HG03378 (cell line): ENCODE measurements around the gene CACNA1D.

Source experiments
- ATAC-seq: cut with Tn5 transposase; IDR thresholded peaks from one replicate; pipeline ENCODE4 v1.9.1; 2021; ENCODE audit warnings: mild to moderate bottlenecking, moderate library complexity; ENCODE audit not compliant: unreplicated experiment

CACNA1D gene

DNA sequence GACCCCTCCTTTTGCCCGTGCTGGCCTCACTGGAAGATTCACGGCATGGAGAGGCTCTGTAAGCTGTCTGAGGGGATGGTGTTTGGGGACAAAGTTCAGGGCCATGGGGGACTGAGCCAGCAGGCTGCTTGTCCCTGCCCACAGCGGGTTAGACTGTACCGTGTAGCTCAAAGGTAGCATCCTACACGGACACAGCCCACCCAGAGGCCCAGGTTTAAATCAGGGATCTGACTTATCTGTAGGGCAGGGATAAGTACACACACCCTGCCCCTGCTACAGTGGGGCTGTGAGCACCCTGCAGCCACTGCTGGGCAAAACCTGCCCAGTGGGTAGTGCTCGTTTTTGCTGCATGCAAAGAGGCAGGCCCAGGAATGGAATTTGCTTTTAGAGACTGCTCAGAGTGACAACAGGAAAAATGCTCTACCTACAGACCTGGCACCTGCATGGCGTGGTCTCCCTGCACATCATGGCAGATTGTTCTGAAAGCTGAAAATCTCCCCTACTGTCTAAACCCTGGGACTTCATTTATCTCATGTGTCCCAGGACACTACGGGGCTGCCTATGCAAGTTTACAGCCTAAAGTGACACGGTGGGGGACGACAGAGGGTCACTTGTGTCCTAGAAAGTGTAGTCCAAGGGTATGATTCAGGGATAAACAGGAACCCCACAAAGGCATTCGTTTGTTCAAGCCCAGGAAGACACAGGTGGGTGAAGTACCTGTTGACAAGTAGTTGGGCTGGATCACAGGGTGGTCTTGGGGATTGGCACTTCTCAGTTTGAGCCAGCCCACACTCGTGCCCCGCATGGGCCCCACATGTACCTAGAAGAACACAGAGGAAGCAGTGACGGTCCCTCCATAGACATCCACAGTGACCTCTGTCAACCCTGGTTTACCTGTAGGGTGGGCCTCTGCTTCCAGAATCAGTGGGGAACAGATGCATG lies 324.1 kb downstream of the CACNA1D start:
- no peak for ATAC-seq

GRCh38 chr3:53819163-53819868 lies 324.9 kb downstream of the CACNA1D start:
- no peak for ATAC-seq

DNA sequence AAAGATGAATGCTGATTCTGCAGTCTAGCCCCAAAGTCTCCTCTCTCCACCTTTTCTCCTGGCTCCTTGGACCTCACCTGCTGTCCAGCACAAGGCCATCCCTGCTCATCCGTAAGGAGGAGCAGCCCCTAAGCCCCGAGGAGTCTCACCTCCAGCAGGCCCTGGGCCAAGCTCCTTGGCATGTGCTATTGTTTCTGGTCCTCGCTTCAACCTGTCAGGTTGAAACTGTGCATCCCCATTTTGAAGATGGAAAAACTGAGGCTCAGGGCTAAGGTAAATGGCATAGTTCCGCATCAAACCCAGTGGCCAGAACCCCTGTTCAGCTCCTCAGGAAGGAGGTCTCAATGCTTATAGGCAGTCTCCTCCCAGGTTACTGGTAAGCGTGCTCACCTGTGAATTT lies 325.7 kb downstream of the CACNA1D start:
- no peak for ATAC-seq

GRCh38 chr3:53820756-53821580 lies 326.6 kb downstream of the CACNA1D start:
- no peak for ATAC-seq

GRCh38 chr3:53821631-53822121 lies 327.3 kb downstream of the CACNA1D start:
- no peak for ATAC-seq

GRCh38 chr3:53822331-53822741 lies 327.9 kb downstream of the CACNA1D start:
- ATAC-seq, result no peak

GRCh38 chr3:53823026-53823955 lies 328.9 kb downstream of the CACNA1D start:
- no peak for ATAC-seq

GRCh38 chr3:53823956-53824657 lies 329.7 kb downstream of the CACNA1D start:
- ATAC-seq, result no peak

DNA sequence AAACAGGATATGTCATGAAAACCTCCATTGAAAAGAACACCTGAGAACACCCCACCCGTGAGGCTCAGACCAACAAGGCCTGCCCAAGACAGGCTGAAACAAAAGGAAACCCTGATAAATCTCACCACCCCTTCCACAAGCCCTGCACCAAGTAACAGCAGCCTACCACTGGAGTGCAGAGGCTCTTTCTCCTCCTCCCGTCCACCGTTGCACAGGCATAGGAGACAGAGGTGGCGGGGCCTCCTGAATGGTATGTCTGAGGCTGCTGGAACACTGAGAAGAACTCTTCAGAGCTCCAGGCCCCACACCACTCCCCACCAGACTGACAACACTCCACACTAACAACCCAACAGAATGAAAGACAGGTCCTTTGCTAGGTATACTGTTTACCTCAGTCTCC lies 330.4 kb downstream of the CACNA1D start:
- ATAC-seq, result no peak

DNA sequence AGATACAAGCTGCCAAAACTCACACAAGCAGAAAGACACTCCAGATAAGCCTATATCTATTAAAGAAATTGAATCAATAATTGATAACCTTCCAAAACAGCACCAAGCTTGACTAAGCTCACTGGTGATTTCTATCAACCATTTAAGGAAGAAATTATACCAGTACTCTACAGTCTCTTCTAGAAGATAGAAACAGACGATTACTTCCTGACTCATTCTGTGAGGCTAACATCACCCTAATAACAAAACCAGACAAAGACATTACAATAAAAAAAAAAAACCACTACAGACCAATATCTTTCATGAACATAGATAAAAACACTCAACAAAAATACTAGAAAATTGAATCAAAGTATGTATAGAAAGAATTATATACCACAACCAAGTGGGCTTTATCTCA lies 331.6 kb downstream of the CACNA1D start:
- ATAC-seq, result no peak

DNA sequence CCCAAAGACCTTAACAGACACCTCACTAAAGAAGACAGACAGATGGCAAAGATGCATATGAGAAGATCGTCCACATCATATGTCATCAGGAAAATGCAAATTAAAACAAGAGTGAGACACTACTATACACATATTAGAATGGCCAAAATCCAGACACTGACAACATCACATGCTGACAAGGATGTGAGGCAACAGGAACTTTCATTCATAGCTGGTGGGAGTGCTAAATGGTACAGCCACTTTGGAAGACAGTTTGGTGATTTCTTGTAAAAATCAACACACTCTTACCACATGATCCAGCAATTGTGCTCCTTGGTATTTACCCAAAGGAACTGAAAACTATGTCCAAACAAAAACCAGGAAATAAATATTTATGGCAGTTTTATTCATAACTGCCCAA lies 334.2 kb downstream of the CACNA1D start:
- no peak for ATAC-seq

GRCh38 chr3:53829605-53830004 lies 335.2 kb downstream of the CACNA1D start:
- no peak for ATAC-seq

DNA sequence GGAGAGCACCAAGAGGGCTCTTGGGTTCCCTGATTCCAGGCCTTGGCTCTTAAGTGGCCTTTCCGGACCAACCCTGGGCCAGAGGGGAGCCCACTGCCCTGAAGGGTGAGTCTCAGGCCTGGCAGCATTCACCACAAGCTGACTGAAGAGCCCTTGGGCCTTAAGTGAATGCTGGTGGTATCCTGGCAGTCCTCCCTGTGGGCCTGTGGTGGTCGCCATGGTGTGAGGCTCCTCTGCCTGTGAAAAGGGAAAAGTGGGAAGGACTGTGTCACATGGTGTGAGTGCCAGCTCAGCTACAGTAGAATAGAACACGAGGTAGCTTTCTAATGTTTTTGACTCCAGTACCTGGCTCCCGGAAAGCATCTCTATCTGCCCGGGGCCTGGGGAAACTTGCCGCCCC lies 336.5 kb downstream of the CACNA1D start:
- no peak for ATAC-seq

- no peak for ATAC-seq
Observed at GRCh38 chr3:53833053-53833645, 338.7 kb downstream of the CACNA1D start.

DNA sequence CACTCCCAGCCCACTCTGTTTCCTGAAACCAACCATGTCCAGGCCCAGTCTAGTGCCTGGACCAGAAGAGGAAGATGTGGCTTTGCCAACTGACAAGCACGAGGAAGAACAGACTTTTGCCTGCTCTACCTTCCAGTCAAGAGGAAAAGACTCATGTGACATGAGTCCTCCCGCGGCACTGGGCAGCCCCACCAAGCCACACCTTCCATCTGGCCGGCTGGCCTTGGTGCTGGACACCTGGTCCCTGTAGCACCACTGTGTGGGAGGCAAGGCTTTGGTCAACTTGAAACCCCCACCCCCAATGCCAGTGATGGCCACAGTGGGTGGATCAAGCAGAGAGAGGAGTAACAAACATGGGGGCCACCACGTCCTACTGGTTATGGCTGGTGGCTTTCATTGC lies 339.3 kb downstream of the CACNA1D start:
- no peak for ATAC-seq

DNA sequence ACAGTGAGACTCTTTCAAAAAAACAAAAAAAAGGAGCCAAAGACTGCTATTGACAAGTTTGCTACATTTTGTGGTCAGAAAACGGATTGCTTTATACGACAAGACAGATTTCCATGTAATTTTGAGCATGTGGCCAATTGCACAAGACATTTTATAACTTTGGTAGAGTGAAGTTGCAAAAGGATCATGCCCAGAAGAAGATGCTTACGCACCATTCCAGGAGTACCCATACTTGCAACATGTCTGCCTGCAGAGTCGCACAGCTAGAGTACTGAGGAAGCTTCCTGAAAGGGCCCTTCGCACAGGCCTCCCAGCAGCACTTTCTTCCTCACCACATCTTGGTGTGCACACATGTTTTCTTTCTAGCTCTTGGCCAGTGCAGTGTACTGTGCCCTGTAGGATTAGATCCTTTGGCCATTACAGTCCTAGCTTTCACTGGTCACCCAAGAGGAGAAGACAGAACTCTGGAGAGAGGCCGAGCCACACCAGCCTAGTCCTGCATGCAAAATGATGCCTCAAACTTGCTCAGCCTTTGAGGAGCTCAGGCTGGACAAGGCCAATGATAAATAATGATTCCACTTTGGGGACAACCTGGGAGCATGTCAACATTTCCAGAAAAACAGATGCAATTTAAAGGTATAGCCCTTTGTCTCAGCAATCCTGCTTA lies 340.2 kb downstream of the CACNA1D start:
- no peak for ATAC-seq

GRCh38 chr3:53835257-53835656 lies 340.8 kb downstream of the CACNA1D start:
- ATAC-seq, result no peak

DNA sequence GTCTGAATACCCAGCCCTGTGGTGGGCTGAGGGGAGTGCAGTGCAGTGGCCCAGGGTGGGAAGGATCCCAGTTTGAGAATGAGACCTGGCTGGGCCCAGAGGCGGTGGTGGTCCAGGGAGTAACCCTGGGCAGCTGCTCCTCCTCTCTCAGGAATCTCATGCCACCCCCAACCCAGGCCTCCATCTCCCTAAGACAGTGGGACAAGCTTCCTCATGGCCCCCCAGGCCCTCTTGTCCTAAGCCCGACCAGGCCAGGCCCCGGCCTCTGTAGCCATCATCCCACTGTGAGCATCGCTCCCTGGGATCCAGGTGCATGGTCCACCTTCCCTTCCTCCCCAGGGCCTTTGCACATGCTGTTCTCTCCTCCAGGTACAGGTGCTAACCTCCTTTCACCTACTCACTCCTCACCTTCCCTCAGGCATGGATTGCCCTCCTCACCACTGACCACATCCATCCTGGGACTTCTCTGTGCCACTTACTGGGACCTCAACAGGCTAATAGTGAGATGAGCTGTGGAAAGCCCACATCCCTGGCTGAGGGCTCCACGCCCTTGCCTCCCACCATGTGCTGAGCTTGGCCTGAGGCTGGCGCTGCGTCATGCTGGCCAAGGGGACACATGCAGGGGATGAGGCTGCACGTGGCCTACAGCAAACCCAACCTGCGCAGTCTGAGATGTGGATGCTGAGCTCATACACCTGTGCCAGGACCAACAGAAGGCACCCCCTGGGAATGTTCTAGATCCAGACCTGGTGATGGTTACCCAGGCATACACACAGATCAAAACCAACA lies 341.9 kb downstream of the CACNA1D start:
- no peak for ATAC-seq
